ENCODE measurements around the gene ZNF710.
"Not testable (repeated sequence)": the region's sequence is repeated elsewhere in the genome, so short reads cannot be mapped to it uniquely, and the experiment has no call there.

The ZNF710 gene, protein sequence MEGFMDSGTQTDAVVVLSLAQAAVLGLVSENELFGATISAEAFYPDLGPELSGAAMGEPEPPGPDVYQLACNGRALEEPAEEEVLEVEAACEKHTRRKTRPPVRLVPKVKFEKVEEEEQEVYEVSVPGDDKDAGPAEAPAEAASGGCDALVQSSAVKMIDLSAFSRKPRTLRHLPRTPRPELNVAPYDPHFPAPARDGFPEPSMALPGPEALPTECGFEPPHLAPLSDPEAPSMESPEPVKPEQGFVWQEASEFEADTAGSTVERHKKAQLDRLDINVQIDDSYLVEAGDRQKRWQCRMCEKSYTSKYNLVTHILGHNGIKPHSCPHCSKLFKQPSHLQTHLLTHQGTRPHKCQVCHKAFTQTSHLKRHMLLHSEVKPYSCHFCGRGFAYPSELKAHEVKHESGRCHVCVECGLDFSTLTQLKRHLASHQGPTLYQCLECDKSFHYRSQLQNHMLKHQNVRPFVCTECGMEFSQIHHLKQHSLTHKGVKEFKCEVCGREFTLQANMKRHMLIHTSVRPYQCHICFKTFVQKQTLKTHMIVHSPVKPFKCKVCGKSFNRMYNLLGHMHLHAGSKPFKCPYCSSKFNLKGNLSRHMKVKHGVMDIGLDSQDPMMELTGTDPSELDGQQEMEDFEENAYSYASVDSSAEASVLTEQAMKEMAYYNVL

DNA sequence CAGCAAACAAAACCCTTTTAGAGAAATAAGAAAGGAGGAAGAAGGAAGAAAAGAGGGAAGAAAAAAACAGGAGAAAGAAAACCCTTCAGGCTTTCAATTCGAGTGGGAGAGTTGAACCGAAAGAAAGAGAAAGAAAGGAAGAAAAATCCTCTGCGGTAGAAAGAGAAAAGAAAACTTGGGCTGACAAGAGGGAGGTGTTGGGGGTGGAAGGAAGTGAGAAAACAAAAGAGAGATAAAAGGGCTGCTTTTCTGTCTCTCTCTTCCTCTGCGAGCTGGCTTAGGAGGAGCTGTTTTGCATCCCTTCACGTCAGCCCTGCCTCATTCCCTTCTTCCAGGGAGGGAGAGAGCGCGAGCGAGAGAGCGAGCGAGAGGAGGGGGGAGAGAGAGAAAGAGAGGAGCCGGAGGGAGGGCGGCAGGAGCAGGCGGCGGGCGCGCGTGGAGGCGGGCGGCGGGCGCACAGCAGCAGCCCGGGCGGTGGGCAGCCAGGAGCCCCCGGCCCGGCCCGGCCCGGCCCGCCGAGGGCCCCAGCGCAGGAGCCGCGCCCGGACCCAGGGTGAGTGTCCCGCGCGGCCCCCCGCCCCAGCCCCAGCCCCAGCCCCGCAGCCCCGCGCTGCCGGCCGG lies at the start of gene ZNF710:
Gene ZNF710 (plus strand): TSS at position 263 of the 621 bp plus-strand sequence. CDS start 65,814 bp downstream, outside the sequence.
- Mint-ChIP-seq H3K27ac (peak within 1 kb of the TSS; percentile 93), H3K4me1 (peaks cover 31 to 61% of the 10 kb centered on the region in 2 donors), H3K27me3 (no peaks in the 10 kb centered on the region), H3K36me3 (peaks cover 14 to 35% of the 10 kb centered on the region in 2 donors), H3K9me3 (no peaks in the 10 kb centered on the region), H3K4me3 (peak within 1 kb of the TSS; percentile 87 to 97)
- DNase-seq (no peak), ATAC-seq (replicated peaks) (peak; percentile 41 to 46)

DNA sequence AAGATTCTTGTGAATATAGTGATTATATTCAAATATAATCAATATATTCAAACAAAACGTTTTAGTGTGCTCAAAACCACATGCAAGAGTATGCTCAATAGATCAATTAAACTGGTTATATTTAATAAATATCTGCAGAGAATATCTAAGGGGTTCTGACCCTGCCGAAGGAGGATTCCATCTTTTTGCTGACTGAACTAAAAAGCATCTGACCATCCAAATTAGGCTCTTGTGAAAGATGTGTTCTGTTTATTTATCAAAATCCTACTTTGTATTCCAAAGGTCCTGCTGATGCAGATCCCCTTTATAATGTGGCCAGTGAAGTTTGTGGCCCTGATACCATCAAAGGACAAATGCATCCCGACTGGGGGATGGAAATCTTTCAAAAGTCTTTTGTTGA lies 46.6 kb upstream of the ZNF710 start:
- ATAC-seq (replicated peaks) (no peak), DNase-seq (no peak)
- Mint-ChIP-seq H3K27me3 (peaks cover 0 to 7% of the 10 kb centered on the region in 2 donors), H3K36me3 (no peaks in the 10 kb centered on the region), H3K27ac (no peak overlapping the region), H3K4me3 (no peak overlapping the region), H3K4me1 (no peaks in the 10 kb centered on the region), H3K9me3 (peaks cover 0 to 6% of the 10 kb centered on the region in 2 donors)

DNA sequence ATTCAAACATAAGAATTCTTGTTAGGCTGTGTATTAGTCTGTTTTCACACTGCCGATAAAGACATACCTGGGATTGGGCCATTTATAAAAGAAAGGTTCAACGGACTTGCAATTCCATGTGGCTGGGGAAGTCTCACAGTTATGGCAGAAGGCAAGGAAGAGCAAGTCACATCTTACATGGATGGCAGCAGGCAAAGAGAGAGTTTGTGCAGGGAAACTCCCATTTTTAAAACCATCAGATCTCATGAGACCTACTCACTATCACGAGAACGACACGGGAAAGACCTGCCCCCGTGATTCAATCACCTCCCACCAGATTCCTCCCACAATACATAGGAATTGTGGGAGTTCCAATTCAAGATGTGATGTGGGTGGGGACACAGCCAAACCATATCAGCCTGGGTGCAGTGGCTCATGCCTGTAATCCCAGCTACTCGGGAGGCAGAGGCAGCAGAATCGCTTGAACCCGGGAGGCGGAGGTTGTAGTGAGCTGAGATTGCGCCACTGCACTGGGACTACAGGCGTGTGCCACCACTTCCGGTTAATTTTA lies 45.6 kb upstream of the ZNF710 start:
- not testable (repeated sequence) for H3K4me3 Mint-ChIP-seq; H3K9me3 Mint-ChIP-seq; ATAC-seq (replicated peaks); H3K27ac Mint-ChIP-seq; H3K36me3 Mint-ChIP-seq; H3K4me1 Mint-ChIP-seq; DNase-seq; H3K27me3 Mint-ChIP-seq

DNA sequence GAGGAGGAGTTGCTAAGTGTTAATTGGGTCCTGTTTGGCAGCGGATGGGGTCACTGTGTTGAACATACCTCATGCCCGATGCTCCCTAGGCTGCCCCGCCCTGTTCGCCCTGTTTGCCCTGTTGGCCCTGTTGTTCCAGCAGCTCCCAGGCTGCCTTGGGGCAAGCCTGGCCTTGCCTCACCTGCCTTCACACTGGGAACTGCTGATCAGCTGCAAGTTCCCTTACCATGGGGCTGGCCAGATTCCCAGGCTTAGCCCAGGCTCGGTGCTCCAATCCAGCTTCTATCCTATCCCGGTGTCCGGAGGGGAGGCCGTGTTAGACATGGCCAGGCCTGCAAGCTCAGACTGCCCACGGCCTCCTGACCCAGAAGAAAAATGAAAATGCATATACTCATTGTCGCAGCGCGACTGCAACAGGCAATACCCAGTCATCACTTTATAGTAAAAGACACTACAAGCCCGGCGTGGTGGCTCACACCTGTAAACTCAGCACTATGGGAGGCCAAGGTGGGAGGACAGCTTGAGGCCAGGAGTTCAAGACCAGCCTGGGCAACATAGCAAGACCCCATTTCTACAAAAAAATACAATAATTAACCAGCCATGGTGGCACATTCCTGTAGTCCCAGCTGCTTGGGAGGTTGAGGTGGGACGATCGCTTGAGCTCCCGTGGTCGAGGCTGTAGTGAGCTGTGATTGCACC lies 42.9 kb upstream of the ZNF710 start:
- Mint-ChIP-seq H3K9me3 (peaks cover 0 to 6% of the 10 kb centered on the region in 2 donors), H3K36me3 (no peaks in the 10 kb centered on the region), H3K27ac (no peak overlapping the region), H3K27me3 (peaks cover 0 to 3% of the 10 kb centered on the region in 2 donors), H3K4me3 (no peak overlapping the region), H3K4me1 (no peaks in the 10 kb centered on the region)
- DNase-seq, result no peak
- no peak for ATAC-seq (replicated peaks)

DNA sequence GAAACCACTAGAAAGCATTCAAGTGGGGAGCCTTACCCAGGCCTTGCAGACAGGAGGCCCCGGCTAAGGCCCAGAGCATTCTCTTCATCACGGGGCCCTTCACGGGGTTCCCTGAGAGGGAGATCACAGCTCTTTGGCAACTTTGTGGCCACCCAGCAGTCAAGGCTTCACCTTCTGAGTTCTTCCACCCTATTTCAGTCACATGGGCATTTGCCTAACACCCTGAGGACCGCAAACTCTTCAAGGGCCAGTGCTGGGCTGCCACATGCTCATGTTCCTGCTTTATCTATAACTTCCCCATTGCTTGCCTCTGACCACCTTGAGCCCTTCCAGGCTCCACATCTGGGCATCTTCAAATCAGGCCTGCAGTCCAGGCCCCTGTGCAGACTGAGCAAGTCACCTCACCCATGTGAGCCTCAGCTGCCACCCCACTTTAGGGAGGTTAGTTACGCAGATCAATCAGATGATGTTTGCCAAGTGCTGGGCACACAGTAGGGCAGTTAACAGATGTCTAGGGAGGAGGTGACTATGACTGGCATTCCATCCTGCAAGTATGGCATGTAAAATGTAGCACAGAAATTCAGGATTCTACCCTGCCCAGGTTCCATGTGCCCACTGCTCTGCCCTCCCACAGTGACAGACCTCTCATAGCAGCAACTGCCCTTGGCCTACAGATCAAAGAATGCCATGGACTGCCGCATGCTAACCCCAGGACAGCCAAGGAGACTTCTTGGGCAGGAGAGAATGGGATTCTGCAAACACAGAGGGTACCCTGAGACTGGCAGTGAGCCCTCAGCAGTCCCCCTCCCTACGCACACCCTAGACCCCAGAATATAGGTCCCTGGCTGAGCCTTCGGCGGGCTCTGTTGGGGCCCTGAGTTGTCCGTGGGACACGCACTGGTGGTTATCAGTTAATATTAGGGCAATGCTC lies 37.6 kb upstream of the ZNF710 start:
- Mint-ChIP-seq H3K4me1 (no peaks in the 10 kb centered on the region), H3K27ac (no peak overlapping the region), H3K9me3 (no peaks in the 10 kb centered on the region), H3K4me3 (no peak overlapping the region), H3K27me3 (no peaks in the 10 kb centered on the region), H3K36me3 (no peaks in the 10 kb centered on the region)
- DNase-seq (no peak), ATAC-seq (replicated peaks) (no peak)

DNA sequence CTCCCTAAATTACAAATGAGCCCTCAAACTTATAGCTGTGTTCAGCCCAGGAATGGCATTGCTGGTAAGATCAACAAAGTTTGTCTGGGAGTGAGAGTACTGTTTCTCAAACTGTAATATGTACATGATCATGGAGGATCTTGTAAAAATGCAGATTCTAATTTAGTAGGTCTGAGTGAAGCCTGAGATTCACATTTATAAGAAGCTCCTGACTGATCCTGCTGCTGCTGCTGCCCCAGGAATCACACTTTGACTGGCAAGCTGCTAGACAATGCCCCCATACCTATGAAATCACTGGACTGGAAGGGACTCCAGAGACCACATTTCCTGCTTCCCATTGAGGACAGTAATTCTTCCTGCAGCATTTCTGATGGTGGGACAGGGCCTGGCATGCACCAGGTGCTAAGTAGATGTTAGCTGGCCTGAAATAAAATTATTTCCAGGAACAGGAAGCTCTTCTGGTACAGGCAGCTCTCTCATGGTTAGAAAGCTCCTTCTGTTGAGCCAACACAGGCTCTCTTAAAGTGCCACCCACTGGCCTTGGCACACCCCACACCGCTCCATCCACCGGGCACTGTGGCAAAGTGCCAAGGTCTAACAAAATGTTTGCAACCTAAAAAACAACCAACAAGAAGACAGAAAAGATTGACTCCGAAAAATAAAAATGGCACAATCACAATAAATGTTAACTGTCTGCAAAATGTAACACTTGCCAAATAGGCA lies 36.7 kb upstream of the ZNF710 start:
- DNase-seq (no peak), ATAC-seq (replicated peaks) (no peak)
- Mint-ChIP-seq H3K27me3 (no peaks in the 10 kb centered on the region), H3K9me3 (no peaks in the 10 kb centered on the region), H3K4me3 (no peak overlapping the region), H3K27ac (no peak overlapping the region), H3K36me3 (no peaks in the 10 kb centered on the region), H3K4me1 (no peaks in the 10 kb centered on the region)

DNA sequence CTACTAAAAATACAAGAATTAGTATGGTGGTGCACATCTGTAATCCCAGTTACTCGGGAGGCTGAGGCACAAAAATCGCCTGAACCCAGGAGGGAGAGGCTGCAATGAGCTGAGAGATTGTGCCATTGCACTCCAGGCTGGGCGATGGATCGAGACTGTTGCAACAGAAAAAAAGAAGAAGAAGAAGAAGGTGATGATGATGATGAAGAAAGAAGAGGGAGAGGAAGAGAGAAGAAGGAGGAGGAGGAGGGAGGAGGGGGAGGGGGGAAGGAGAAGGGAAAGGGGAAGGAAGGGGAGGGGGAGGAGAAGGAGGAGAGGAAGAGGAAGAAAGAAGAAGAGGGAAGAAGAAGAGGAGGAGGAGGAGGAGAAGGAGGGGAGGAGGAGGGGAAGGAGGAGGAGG lies 33.2 kb upstream of the ZNF710 start:
- ATAC-seq (replicated peaks), result no peak
- Mint-ChIP-seq H3K9me3 (no peaks in the 10 kb centered on the region), H3K27ac (no peak overlapping the region), H3K4me3 (no peak overlapping the region), H3K27me3 (no peaks in the 10 kb centered on the region), H3K36me3 (no peaks in the 10 kb centered on the region), H3K4me1 (peaks cover 4 to 7% of the 10 kb centered on the region in 2 donors)
- DNase-seq, result no peak

DNA sequence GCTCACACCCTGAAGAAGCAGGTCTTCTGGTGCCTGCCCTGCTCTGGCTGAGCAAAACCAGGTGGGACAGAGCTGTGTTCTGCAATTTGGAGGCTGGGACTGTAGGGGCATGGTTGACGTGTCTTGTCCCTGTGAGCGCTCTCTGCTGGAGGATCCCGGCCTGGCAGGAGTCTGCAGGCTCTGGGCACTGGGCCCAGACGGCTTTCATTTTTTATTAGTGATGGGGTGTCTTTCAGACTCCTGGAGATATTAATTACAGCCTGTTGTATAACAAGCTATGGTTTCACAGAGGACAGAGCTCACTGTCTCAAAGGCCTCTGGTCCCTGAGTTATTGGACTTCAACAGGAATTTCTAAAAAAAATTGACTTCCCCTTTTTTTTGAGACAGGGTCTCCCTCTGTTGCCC lies 29.5 kb upstream of the ZNF710 start:
- no peaks in the 10 kb centered on the region for H3K36me3 Mint-ChIP-seq
- no peaks in the 10 kb centered on the region for H3K27me3 Mint-ChIP-seq
- DNase-seq, result peak; percentile 6
- H3K4me3 Mint-ChIP-seq, result no peak overlapping the region
- peak; percentile 67 to 76 for ATAC-seq (replicated peaks)
- H3K4me1 Mint-ChIP-seq, result peaks cover 15 to 32% of the 10 kb centered on the region in 2 donors
- no peaks in the 10 kb centered on the region for H3K9me3 Mint-ChIP-seq
- H3K27ac Mint-ChIP-seq, result no peak overlapping the region

DNA sequence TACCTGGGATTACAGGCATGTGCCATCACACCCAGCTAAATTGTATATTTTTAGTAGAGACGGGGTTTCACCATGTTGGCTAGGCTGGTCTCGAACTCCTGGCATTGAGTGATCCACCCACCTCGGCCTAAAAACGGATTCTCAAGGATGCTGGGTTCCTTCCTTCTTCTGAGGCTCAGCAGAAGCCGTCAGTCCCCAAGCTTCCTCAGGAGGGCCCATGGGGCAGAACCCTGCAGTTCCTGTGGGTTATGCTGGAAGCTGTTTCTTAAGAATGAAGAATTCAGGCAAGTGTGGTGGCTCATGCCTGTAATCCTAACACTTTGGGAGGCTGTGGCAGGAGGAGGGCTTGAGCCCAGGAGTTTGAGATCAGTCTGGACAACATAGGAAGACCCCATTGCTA lies 29.0 kb upstream of the ZNF710 start:
- Mint-ChIP-seq H3K4me3 (no peak overlapping the region), H3K9me3 (no peaks in the 10 kb centered on the region), H3K27ac (no peak overlapping the region), H3K27me3 (no peaks in the 10 kb centered on the region), H3K36me3 (no peaks in the 10 kb centered on the region), H3K4me1 (peaks cover 15 to 32% of the 10 kb centered on the region in 2 donors)
- DNase-seq (no peak), ATAC-seq (replicated peaks) (no peak)

DNA sequence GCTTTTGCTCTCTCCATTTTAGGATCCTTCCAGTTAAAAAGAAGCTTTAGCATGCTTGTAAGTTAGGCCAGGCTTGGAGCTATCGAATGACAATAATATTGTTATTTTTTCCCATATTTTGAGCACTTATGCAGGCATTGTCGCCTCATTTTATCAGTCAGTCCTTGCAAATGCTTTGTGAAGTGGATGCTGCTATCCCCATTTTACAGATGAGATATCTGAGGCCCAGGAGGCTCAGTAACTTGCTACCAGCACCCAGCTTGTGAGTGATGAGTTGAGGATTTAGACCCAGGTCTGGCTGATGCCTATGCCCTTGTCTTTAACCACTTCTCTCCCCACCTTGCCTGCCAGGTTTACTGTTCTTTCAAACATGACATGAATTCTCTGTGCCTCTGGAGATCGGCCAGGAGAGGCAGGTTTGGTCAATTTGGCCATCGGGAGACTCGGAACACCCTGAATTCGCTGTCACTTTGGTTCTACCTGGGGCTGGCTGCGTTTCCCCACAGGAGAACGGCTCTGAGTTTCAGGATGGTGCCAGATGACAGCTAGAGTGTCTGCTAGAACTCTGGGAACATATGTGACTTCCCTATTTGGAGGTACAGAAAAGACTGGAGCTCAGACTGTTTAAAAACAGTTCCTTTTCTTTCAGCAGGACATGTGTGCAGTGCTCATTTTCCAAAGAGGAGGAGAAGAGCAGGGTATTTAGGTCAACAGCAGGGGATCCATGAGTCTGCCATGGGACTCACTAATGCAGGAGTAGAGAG lies 25.5 kb upstream of the ZNF710 start:
- ATAC-seq (replicated peaks), result peak in 1 of 2 donors; percentile 10
- Mint-ChIP-seq H3K4me1 (peaks cover 15 to 32% of the 10 kb centered on the region in 2 donors), H3K4me3 (no peak overlapping the region), H3K9me3 (no peaks in the 10 kb centered on the region), H3K36me3 (no peaks in the 10 kb centered on the region), H3K27me3 (no peaks in the 10 kb centered on the region), H3K27ac (no peak overlapping the region)
- no peak for DNase-seq

DNA sequence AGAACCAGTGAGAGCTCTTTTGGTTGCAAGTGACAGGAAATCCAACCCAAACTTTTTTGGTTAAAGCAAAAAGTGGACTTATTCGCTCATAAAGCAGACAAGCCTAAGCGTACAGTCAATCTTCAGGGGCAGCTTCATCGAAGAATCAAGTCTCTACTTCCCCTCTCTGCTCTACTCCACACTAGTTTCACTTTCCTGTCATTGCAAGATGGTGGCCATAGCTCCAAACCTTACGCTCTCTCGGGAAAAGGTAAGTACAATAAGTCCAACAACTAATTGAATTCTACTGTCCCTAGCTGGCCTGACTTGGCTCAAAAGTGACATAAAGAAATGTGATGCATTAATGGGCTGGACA lies 24.9 kb upstream of the ZNF710 start:
- Mint-ChIP-seq H3K4me1 (peaks cover 11 to 32% of the 10 kb centered on the region in 2 donors), H3K27ac (no peak overlapping the region), H3K9me3 (peaks cover 0 to 1% of the 10 kb centered on the region in 2 donors), H3K36me3 (no peaks in the 10 kb centered on the region), H3K4me3 (no peak overlapping the region), H3K27me3 (no peaks in the 10 kb centered on the region)
- peak; percentile 29 to 31 for ATAC-seq (replicated peaks)
- no peak for DNase-seq

DNA sequence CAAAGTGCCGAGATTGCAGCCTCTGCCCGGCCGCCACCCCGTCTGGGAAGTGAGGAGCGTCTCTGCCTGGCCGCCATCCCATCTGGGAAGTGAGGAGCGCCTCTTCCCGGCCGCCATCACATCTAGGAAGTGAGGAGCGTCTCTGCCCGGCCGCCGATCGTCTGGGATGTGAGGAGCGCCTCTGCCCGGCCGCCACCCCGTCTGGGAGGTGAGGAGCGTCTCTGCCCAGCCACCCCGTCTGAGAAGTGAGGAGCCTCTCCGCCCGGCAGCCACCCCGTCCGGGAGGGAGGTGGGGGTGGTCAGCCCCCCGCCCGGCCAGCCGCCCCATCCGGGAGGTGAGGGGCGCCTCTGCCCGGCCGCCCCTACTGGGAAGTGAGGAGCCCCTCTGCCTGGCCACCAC lies 23.3 kb upstream of the ZNF710 start:
- not testable (repeated sequence) for H3K27ac Mint-ChIP-seq; H3K9me3 Mint-ChIP-seq; ATAC-seq (replicated peaks); H3K27me3 Mint-ChIP-seq; H3K4me3 Mint-ChIP-seq; DNase-seq; H3K36me3 Mint-ChIP-seq
- H3K4me1 Mint-ChIP-seq, result peaks cover 11 to 25% of the 10 kb centered on the region in 2 donors
